IPS-18a (cell line): ENCODE data around the gene LPAR5.

ENCODE experiments used
- H3K27ac ChIP-seq: one replicate; pipeline ENCODE4 v1.5.1; 2013; ENCODE audit warnings: low read length
- H3K27me3 ChIP-seq: one replicate; pipeline ENCODE4 v1.6.1; 2013; ENCODE audit warnings: mild to moderate bottlenecking, low read length; ENCODE audit not compliant: control insufficient read depth, insufficient read depth
- H3K36me3 ChIP-seq: one replicate; pipeline ENCODE4 v1.6.1; 2013; ENCODE audit warnings: low read depth, low read length; ENCODE audit not compliant: control insufficient read depth
- H3K4me1 ChIP-seq: one replicate; pipeline ENCODE4 v1.6.1; 2013; ENCODE audit warnings: low read depth, low read length; ENCODE audit not compliant: control insufficient read depth
- H3K4me3 ChIP-seq: one replicate; pipeline ENCODE4 v1.5.1; 2013; ENCODE audit warnings: low read length
- H3K9ac ChIP-seq: one replicate; pipeline ENCODE4 v1.6.1; 2013; ENCODE audit warnings: mild to moderate bottlenecking, low read length, moderate library complexity
- H3K9me3 ChIP-seq: one replicate; pipeline ENCODE4 v1.6.1; 2013; ENCODE audit warnings: low read depth, low read length; ENCODE audit not compliant: control insufficient read depth

Gene LPAR5

GRCh38 chr12:6635375-6635855 lies 344 bp downstream of the LPAR5 start:
- H3K27me3 ChIP-seq: no peaks in the 10 kb centered on the region
- H3K36me3 ChIP-seq: no peaks in the 10 kb centered on the region
- H3K27ac ChIP-seq: no peak overlapping the region
- no peaks in the 10 kb centered on the region for H3K9me3 ChIP-seq
- no peak overlapping the region for H3K9ac ChIP-seq
- H3K4me3 ChIP-seq: no peak overlapping the region
- no peaks in the 10 kb centered on the region for H3K4me1 ChIP-seq

GRCh38 chr12:6632026-6632983 lies 3.5 kb downstream of the LPAR5 start:
- no peak overlapping the region for H3K27ac ChIP-seq
- H3K4me1 ChIP-seq: no peaks in the 10 kb centered on the region
- H3K9ac ChIP-seq: no peak overlapping the region
- no peaks in the 10 kb centered on the region for H3K27me3 ChIP-seq
- no peak overlapping the region for H3K4me3 ChIP-seq
- H3K9me3 ChIP-seq: no peaks in the 10 kb centered on the region
- H3K36me3 ChIP-seq: no peaks in the 10 kb centered on the region

- Histone ChIP-seq H3K9ac (no peak overlapping the region), H3K4me1 (no peaks in the 10 kb centered on the region), H3K27me3 (no peaks in the 10 kb centered on the region), H3K4me3 (no peak overlapping the region), H3K27ac (no peak overlapping the region), H3K36me3 (no peaks in the 10 kb centered on the region), H3K9me3 (no peaks in the 10 kb centered on the region)
These were observed 4.2 kb downstream of the LPAR5 start for GRCh38 chr12:6631549-6631961.

- no peak overlapping the region for H3K9ac ChIP-seq
- H3K9me3 ChIP-seq: no peaks in the 10 kb centered on the region
- no peaks in the 10 kb centered on the region for H3K36me3 ChIP-seq
- no peaks in the 10 kb centered on the region for H3K4me1 ChIP-seq
- H3K27me3 ChIP-seq: no peaks in the 10 kb centered on the region
- H3K4me3 ChIP-seq: no peak overlapping the region
- no peak overlapping the region for H3K27ac ChIP-seq
These were observed 5.0 kb downstream of the LPAR5 start for GRCh38 chr12:6630736-6631135.

- Histone ChIP-seq H3K27me3 (no peaks in the 10 kb centered on the region), H3K9me3 (no peaks in the 10 kb centered on the region), H3K27ac (no peak overlapping the region), H3K4me1 (no peaks in the 10 kb centered on the region), H3K9ac (no peak overlapping the region), H3K4me3 (no peak overlapping the region), H3K36me3 (no peaks in the 10 kb centered on the region)
These were observed 8.1 kb downstream of the LPAR5 start for GRCh38 chr12:6627616-6628015.

- no peak overlapping the region for H3K9ac ChIP-seq
- H3K27ac ChIP-seq: no peak overlapping the region
- no peak overlapping the region for H3K4me3 ChIP-seq
- H3K4me1 ChIP-seq: no peaks in the 10 kb centered on the region
- H3K36me3 ChIP-seq: no peaks in the 10 kb centered on the region
- H3K9me3 ChIP-seq: no peaks in the 10 kb centered on the region
- no peaks in the 10 kb centered on the region for H3K27me3 ChIP-seq
These were observed 9.0 kb downstream of the LPAR5 start for GRCh38 chr12:6626654-6627283.

- Histone ChIP-seq H3K4me1 (no peaks in the 10 kb centered on the region), H3K27me3 (peaks cover 28% of the 10 kb centered on the region), H3K36me3 (no peaks in the 10 kb centered on the region), H3K4me3 (no peak overlapping the region), H3K9me3 (no peaks in the 10 kb centered on the region), H3K27ac (no peak overlapping the region), H3K9ac (no peak overlapping the region)
These were observed 14.9 kb downstream of the LPAR5 start for GRCh38 chr12:6620885-6621274.

GRCh38 chr12:6620137-6620884 lies 15.4 kb downstream of the LPAR5 start:
- H3K4me3 ChIP-seq: peak overlapping the region; percentile 29
- no peaks in the 10 kb centered on the region for H3K36me3 ChIP-seq
- H3K4me1 ChIP-seq: no peaks in the 10 kb centered on the region
- H3K9me3 ChIP-seq: no peaks in the 10 kb centered on the region
- H3K27me3 ChIP-seq: peaks cover 28% of the 10 kb centered on the region
- no peak overlapping the region for H3K27ac ChIP-seq
- no peak overlapping the region for H3K9ac ChIP-seq

- peaks cover 7% of the 10 kb centered on the region for H3K4me1 ChIP-seq
- H3K27ac ChIP-seq: no peak overlapping the region
- H3K9ac ChIP-seq: no peak overlapping the region
- no peaks in the 10 kb centered on the region for H3K36me3 ChIP-seq
- no peaks in the 10 kb centered on the region for H3K9me3 ChIP-seq
- peaks cover 28% of the 10 kb centered on the region for H3K27me3 ChIP-seq
- no peak overlapping the region for H3K4me3 ChIP-seq
These were observed 17.1 kb downstream of the LPAR5 start for GRCh38 chr12:6618483-6619225.

- Histone ChIP-seq H3K4me3 (no peak overlapping the region), H3K36me3 (no peaks in the 10 kb centered on the region), H3K9ac (no peak overlapping the region), H3K27ac (no peak overlapping the region), H3K9me3 (no peaks in the 10 kb centered on the region), H3K27me3 (peaks cover 21% of the 10 kb centered on the region), H3K4me1 (peaks cover 27% of the 10 kb centered on the region)
These were observed 20.0 kb downstream of the LPAR5 start for GRCh38 chr12:6615802-6616201.
